Bronchial epithelial cell (primary cell): ENCODE measurements around the gene TFDP1. TPM values are rescaled to one million over a fixed set of nuclear protein-coding genes. Genes with fewer than 3 reads are reported as not detected.
A peak's percentile ranks its signal among the peaks of the same experiment; 100 is the strongest.

Experiments
- DNase-seq: peaks from one replicate; pipeline ENCODE4 v3.0.0-alpha.2; 2010; ENCODE audit warnings: low read depth
- FAIRE-seq: peaks from 2 replicates; lab custom pipeline; 2011; peaks lifted over from hg19 to GRCh38; lab: Jason Lieb, UNC
- H3K27me3 ChIP-seq: 2 replicates; pipeline ENCODE4 v1.5.1; 2011; ENCODE audit warnings: low read length; ENCODE audit not compliant: control insufficient read depth, insufficient read depth
- H3K36me3 ChIP-seq: 2 replicates; pipeline ENCODE4 v1.5.1; 2011; ENCODE audit warnings: low read length; ENCODE audit not compliant: control insufficient read depth, insufficient read depth
- H3K4me3 ChIP-seq: 2 replicates; pipeline ENCODE4 v1.5.1; 2011; ENCODE audit warnings: mild to moderate bottlenecking, low read depth, low read length, control low read depth
- CTCF ChIP-seq: IDR thresholded peaks from 2 replicates; pipeline ENCODE4 v1.5.1; 2011; ENCODE audit warnings: mild to moderate bottlenecking, moderate library complexity, low read length, control low read depth, inconsistent platforms; ENCODE audit not compliant: insufficient read depth, severe bottlenecking
- total RNA-seq: library from RNA; depleted of rRNA; stranded (reverse); fragments of >200 nt; gene quantifications from 2 replicates; pipeline ENCODE4 v1.2.1, GENCODE V29; 2014

The TFDP1 gene
- total RNA-seq, 1 donor from 2014 or later = 32.6 TPM

GRCh38 chr13:113599391-113599790 lies 14.8 kb downstream of the TFDP1 start:
- TF ChIP-seq CTCF = no peak
- DNase-seq (no peak), FAIRE-seq (no peak)

GRCh38 chr13:113601166-113602070 lies 16.9 kb downstream of the TFDP1 start:
- Histone ChIP-seq H3K36me3 (peaks cover 15% of the 10 kb centered on the region), H3K4me3 (no peak overlapping the region), H3K27me3 (no peaks in the 10 kb centered on the region)
- TF ChIP-seq CTCF = no peak
- DNase-seq = no peak
- FAIRE-seq = peak; percentile 13

More at GRCh38 chr13:113599391-113599790, 14.8 kb downstream of the TFDP1 start:
- Histone ChIP-seq H3K36me3 (peaks cover 10% of the 10 kb centered on the region), H3K4me3 (no peak overlapping the region), H3K27me3 (no peaks in the 10 kb centered on the region)

- H3K36me3 ChIP-seq = peaks cover 17% of the 10 kb centered on the region
- no peak overlapping the region for H3K4me3 ChIP-seq
- H3K27me3 ChIP-seq = no peaks in the 10 kb centered on the region
- DNase-seq (no peak), FAIRE-seq (no peak)
- TF ChIP-seq CTCF = no peak
These were observed 17.9 kb downstream of the TFDP1 start for GRCh38 chr13:113602291-113602988.

GRCh38 chr13:113603116-113603710 lies 18.7 kb downstream of the TFDP1 start:
- Histone ChIP-seq H3K27me3 (no peaks in the 10 kb centered on the region), H3K36me3 (peaks cover 14% of the 10 kb centered on the region), H3K4me3 (no peak overlapping the region)
- FAIRE-seq (no peak), DNase-seq (no peak)
- TF ChIP-seq CTCF = no peak

- peaks cover 14% of the 10 kb centered on the region for H3K36me3 ChIP-seq
- no peak for FAIRE-seq
- TF ChIP-seq CTCF = no peak
These were observed 19.6 kb downstream of the TFDP1 start for GRCh38 chr13:113604186-113604585.

More at GRCh38 chr13:113604186-113604585, 19.6 kb downstream of the TFDP1 start:
- Histone ChIP-seq H3K4me3 (no peak overlapping the region), H3K27me3 (no peaks in the 10 kb centered on the region)
- DNase-seq = no peak
